ENCODE results near the gene NAT16.
"Not testable (repeated sequence)": the region's sequence is repeated elsewhere in the genome, so short reads cannot be mapped to it uniquely, and the experiment has no call there.

The NAT16 gene

DNA sequence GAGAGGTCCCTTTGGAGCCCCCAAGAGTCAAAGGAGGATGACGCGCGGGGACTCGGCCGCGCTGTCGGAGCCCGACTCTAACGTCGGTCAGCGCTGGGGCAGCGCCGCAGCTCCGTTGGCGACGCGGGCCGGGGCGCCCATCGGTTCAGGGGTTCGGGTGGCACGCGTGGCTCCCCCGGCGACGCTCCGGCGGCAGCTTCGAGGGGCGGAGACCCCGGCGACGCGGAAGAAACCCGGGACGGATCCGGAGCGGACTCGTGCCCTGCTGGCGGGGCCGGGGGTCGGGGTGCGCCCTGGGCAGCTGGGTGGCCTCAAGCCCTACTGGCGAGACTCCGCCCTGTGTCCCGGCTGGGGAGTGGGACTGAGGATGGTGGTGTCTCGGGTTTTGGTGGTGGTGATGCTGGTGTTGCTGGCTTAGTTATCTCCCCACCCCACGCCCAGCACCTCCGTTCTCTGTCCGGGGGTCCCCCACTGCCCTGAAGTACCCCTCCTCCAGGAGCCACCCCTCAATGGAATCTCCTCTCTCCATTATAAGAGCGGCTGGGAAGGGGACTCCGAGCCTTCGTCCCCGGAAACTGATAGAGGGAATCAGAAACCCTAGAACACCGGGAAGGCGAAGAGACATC lies at the start of gene NAT16:
TSS of gene NAT16 (minus strand) at position 164 of the 626 bp plus-strand sequence. CDS start 5,486 bp downstream, outside the sequence.
- no peak for DNase-seq (ENCODE audit: low spot score)

DNA sequence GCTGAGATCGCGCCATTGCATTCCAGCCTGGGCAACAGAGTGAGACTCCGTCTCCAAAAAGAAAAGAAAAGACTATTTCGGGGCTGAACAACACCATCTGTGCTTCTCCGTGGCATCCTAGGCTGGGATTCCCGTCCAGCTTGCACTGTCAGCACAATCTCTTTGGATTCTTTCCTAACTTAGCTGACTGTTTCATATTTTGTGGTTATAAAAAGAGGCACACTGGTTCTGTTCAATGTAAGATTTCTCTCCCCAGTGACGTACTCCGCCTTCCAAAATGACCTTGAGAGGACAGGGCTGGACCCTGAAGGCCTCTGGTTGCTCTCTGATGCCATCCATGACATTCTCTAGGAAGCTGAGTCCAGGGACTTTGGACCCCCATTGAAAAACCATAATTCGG lies 46.6 kb upstream of the NAT16 start:
- no peak for DNase-seq (ENCODE audit: low spot score)

DNA sequence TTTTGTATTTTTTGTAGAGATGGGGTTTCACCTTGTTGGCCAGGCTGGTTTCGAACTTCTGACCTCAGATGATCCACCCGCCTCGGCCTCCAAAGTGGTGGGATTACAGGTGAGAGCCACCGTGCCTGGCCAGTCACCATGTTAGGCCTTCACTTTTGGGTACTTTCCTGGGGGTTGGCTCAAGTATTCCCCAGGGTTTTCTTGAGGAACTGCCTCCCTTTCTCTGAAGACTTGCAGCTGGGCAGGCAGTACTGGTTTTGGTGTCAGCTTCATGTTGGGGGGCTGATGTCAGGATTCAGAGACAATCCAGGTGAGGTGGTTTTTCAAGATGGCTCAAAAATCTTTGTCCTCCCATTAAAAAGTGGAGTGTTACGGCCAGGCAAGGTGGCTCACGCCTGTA lies 45.6 kb upstream of the NAT16 start:
- DNase-seq (ENCODE audit: low spot score) = no peak

DNA sequence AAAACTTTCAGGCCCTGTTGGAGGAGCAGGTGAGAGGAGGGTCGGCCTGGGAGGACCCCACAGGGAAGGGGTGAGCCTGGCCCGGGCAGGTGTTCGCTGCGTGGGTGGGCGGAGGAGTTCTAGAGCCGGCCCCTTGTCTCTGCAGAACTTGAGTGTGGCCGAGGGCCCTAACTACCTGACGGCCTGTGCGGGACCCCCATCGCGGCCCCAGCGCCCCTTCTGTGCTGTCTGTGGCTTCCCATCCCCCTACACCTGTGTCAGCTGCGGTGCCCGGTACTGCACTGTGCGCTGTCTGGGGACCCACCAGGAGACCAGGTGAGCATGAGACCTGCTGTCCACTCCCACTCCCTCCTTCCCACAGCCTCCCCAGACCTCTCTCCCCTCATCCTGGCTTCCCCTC lies 43.4 kb upstream of the NAT16 start:
- DNase-seq (ENCODE audit: low spot score) = no peak

DNA sequence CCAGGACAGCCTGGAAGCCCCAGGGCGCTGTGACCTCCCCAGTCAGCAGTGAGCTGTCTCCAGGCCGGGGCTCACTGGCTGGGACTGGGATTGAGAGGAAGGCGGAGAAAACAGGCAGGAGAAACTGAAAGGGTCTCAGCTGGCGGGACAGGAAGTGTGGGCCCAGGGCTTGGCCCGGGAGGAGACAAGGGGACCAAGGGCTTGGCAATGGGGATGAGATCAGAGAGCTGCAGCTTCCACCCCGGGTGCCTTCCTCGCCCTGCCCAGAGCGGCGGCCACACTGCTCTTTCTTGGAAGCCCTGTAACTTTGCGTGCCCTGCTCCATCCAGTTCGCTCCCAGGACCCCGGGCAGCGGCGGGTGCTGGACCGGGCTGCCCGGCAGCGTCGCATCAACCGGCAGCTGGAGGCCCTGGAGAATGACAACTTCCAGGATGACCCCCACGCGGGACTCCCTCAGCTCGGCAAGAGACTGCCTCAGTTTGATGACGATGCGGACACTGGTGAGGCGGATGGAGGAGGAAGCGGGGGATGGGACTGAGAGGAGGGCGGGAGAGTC lies 42.3 kb upstream of the NAT16 start:
- DNase-seq (ENCODE audit: low spot score) = no peak

DNA sequence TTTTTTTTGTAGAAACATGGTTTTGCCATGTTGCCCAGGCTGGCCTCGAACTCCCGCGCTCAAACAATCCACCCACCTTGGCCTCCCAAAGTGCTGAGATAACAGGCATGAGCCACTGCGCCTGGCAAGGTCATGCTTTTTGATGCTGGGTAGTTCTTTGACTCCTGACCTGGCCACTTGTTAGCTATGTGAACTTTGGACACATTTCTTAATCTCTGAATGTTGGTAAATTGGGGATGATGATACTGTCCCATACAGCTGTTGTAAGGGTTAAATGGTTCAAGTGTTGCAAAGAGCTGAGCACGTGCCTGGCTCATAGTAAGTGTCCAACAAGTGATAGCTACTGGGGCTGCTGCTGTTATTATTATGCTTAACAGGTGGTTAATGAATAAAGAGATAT lies 40.2 kb upstream of the NAT16 start:
- DNase-seq (ENCODE audit: low spot score) = no peak

DNA sequence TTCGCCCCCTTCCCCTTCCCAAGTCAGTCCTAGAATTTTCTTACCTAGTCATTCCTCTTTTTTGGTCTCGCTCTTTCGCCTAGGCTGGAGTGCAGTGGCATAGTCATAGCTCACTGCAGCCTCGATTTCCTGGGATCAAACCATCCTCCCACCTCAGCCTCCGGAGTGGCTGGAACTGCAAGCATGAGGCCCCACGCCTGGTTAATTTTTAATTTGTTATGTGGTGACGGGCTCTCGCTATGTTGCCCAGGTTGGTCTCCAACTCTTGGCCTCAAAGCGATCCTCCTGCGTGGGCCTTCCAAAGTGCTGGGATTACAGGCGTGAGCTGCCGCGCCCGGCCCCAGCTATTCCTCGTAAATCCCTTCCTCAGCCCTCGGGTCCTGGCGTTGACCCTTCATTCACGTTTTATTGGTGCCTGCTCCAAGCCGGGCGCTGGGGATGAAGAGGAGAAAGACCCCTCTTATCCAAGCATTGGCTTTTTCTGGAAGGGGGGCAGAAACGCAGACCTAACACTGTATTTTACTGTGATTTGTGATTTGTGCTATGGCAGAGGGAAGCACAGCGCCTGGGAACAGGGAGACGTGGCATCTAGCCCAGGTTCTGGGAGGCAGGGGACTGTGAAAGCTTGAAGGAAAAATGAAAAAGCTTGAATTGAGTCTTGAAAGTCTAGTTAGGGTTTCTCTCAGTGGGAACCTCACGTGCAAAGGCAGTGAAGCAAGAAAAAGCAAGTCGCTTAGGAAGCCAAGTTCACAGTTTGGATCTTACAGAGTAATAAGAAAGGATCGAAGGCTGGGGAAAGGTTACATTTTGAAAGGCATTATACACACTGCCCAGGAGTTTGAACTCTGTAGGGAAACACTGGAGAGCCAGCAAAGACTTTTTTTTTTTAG lies 38.4 kb upstream of the NAT16 start:
- DNase-seq (ENCODE audit: low spot score) = no peak

DNA sequence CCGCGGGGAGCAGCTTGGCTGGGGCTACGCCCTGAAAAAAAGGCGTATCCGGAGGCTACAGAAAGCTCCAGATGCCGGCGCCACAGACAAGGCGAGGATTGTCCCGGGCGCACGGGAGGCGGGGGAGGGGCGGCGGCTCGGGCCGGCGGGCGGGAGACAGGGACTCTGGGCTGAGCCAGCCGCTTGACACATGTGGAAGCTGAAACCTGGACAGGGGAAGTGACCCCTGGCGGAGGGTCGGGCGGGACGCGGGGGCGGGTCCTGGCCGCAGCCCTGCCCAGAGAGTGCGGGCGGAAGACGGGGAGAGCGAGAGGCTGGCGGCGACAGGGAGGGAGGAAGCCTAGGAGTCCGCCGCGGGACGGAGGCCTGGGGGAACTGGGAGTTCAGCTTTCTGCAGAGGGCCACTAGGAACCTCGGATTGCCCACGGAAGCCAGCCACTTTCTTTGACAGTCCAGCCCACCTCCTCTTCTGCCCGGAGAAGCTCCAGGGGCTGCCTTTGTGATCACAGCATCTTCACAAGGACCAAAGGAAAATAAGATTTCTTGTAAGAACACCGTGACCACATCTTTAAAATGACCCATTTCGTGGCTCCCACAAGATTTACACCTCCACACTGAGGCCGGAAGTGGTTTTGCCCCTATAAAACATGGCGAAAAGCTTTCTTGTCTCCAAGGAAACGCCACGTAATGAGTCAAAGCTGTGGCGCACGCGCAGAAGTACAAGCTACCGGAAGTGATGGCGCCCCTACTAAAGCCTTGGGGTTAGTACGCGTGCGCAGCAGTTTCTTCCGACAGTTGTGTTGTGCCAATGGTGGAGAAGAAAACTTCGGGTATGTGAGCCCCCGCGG lies 37.5 kb upstream of the NAT16 start, which contains the start of the genes PLOD3 and ZNHIT1:
TSS of gene PLOD3 (minus strand) at position 194 of the 848 bp plus-strand sequence. CDS start 307 bp downstream, outside the sequence.
TSS of gene ZNHIT1 (plus strand) at position 778 of the 848 bp plus-strand sequence. CDS start at position 809, 31 bp downstream.
- DNase-seq (ENCODE audit: low spot score) = peak; percentile 100

DNA sequence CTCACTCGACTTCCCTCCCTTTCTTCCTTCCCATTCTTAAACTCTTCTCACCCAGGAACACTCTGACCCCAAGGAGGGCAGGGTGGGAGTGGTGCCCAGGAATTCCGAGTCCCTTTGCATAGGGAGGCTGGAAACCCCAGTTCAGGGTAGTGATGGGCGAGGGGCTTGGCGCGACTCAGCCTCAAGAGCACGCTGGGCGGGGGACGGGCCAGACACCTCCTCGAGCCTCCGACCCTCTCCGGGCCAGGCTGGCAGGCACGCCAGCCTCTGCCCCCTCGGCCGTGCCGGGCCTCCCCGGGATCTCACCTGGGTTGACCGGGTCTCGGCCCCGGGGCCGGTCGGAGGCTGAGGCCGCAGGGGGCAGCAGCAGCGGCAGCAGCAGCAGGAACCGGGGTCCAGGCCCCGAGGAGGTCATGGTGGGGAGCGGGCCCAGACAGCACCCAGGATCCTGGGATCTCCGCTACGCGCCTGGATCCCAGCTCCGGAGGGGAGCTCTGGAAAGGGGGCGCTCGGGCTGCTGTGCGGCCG lies 36.8 kb upstream of the NAT16 start:
- DNase-seq (ENCODE audit: low spot score) = no peak

DNA sequence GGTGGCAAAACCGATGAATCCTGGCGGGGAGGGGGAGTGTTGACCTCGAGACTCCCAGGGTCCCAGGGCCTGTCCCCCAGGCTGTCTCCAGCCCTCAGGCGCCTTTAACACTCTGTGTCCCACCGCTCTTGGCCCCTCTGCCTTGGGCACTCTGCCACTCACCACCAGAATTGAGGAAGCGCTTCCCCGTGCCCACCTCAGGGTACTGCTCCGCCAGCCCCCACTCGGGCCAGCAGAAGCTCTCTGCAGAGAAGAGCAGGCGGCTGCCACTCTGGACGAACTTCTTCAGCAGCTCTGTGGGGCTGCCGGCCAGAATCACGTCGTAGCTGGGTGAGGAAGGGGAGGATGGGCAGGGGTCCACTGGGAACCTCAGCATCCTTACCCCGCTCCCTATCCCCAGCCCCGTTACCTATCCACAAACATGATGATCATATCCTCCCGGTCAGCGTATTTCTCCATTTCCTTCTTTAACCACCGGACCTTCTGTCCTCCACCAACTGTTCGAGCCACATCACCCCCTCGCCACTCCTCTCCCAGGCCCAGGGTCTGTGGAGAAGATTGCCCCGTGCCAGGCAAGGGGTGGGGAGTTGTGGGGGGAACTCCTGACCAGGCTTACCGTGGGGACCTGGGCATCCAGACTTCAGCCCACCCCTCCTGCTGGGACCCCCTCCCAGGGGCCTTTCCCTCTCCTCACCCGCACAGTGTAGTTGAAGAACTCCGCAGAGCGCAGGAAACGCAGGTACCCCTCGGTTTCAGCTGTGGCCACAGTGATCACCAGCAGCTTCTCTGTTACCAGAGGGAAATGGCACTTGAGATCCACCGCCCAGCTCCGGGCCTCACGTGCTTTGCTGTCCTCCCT lies 36.1 kb upstream of the NAT16 start:
- peak; percentile 60 for DNase-seq (ENCODE audit: low spot score)

DNA sequence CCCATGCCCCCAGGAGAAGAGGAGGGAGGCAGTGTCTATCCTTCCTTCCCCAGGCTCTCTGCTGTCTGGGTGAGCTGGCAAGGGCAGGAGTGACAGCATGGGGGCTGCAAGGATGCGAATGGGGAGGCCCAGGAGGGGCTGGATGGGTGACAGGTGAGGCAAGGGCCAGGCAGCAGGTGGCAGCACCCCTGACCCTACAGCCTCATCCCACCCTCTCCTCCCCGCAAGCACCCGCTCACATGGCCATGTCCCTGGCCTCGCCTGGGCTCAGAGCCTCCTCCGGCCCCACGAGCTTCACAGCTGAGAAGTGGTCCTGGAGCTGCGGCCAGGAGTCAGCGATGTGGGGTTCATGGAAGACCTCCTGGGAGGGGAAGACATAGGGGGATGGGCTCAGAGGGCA lies 31.9 kb upstream of the NAT16 start:
- DNase-seq (ENCODE audit: low spot score) = no peak

DNA sequence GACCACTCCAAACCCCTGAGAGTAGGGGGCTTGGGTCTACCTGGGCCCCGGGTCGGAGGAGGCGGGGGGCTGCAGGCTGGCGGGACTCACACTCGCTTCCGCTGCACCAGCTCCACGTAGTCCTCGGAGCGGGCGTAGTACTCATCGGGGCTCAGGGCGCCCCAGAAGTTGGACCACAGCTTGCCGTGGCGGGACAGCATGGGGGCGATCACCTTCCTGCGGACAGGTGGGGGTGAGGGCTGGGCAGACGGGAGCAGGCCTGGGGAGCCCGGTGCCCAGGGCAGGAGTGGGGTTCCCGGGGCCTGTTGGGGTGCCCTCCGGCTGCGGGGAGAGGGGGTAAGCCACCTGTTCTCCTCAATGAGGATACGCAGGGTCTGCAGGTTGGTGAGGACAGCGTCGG lies 31.4 kb upstream of the NAT16 start:
- DNase-seq (ENCODE audit: low spot score) = no peak

DNA sequence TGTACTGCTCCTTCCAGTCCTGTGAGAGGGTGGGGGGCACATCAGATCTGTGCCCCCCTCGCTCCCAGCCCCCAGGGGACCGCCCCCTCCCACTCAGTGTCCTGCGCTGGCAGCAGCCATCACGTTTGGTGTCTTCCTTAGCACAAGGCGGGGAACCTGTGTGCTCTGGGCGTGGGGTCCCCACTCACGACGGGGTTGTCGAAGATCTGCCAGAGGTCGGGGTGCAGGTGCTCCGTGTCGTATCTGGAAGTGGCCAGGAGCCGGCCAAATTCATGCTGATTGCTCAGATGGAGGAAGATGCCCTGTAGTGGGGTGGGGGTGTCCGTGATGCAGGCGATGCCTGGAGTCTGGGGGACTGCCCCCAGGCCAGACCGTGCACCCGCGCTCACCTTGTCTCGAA lies 30.1 kb upstream of the NAT16 start:
- no peak for DNase-seq (ENCODE audit: low spot score)

DNA sequence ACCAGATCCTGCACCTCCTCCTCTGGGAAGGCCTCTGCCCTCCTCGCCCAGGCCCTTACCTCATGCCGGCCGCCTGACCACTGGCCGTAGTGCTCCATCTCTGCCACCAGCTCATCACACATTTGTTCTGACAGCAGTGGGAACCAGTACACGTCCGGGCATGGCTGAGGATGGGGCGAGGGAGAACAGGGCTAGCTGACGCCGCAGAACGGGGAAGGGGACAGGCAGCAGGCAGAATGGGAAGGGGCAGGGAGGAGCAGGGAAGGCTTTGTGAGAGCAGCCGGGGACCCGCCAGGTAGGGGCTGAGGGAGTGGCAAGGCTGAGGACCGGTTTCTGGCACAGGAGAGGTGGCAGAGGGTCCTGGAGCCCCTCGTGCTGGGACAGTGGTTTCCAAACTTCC lies 28.7 kb upstream of the NAT16 start:
- DNase-seq (ENCODE audit: low spot score) = no peak

DNA sequence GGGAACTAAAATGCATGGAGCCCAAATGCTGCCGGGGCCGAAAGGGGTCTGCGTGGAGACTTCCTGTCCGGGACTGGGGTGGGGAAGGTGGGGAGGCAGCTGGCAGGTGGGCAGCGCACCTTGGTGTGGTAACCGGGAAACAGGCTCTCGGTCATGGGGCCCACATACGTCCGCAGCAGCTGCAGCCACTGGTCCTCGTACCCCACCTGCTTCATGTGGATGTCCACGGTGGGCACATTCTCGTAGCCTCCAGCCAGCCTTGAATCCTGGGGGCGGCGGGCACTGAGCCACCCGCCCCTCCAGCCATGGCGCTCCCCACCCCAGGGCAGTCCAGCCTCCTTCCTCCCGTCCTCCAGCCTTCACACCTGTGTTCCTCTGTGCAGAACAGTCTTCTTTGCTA lies 27.4 kb upstream of the NAT16 start:
- no peak for DNase-seq (ENCODE audit: low spot score)

DNA sequence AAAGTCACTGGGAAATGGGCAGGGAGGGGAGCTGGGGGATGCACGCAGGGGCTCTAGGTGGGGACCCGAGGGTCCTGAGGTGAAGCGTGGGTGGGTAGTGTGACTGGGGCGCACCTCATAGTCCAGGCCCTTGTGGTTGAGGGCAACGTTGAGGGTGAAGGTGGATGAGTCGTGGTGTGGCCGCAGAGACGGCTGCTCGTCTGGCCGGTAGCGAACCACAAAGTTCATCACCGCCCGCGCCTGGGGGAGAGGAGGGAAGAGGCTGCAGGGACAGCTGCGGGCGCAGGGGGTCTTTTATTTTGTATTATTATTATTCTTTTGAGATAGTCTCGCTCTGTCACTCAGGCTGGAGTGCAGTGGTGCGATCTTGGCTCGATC lies 26.6 kb upstream of the NAT16 start:
- no peak for DNase-seq (ENCODE audit: low spot score)

DNA sequence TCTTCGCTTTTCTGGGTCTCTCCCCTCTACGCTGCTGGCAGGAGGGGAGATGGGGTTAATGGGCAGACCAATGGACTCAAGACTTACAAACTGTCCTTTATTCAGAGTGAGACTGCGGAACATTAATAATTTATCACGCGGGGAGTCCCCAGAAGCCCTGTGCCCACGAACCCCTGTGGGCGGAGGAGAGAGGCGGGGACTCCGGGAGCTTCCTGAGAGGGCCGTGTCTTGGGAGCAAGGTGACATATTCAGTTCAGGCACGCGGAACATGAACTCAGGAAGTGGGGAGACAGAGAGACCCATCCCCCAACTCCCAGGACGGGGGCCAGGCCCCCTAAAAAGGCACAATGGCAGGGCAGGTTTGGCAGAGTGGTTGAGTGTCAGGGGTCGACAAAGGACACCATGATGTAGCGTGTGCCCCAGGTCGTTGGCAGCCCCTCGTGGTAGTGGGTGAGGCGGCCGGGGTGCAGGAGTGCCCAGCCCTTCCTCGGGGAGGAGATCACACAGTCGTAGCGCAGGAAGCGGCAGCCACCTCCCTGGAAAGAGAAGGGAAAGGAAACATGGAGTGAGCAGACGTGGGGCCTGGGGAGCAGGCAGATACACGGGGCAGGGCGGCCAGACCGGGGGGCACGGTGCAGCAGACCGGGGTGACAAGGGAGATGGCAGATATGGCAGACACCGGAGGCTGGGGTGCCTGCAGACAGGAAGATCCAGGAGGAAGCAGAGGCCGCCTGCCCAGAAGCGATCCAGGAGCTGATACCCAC lies 26.0 kb upstream of the NAT16 start:
- no peak for DNase-seq (ENCODE audit: low spot score)

DNA sequence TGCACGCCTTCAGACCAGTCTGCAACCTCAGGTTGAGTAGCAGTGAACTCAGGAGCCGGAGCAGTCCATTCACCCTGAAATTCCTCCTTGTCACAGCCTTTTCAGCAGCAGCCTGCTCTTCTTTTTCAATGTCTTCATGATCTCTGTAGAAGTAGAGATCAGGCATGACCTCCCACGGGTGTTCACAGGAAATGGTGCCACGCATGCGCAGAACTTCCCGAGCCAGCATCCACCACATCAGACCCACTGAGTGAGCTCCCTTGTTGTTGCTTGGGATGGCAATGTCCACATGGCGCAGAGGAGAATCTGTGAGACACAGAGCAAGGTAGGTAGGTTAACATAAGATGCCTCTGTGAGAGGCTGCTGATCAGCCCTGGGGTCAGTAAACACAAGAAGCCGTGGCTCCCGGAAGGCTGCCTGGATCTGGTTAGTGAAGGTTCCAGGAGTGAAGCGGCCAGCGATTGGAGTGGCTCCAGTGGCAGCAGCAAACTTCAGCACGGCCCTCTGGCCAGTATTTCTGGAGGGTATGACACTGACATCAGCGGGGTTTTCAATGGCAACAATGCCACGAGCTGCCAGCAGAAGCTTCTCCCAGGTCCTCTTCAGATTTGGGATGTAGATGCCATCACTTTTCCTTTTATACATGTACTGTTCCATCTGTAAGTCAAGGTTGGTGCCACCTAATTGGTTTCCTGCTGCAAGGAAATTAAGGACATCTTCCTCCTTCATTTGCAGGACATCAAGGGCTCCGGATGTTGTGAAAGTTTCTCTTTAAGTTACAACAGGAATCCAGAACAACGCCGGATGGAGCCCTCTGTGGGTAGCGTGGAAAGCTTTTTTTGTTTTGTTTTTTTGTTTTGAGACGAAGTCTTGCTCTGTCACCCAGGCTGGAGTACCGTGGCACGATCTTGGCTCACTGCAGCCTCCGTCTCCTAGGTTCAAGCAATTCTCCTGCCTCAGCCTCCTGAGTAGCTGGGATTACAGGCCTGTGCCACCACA lies 23.9 kb upstream of the NAT16 start:
- not testable (repeated sequence) for DNase-seq (ENCODE audit: low spot score)

DNA sequence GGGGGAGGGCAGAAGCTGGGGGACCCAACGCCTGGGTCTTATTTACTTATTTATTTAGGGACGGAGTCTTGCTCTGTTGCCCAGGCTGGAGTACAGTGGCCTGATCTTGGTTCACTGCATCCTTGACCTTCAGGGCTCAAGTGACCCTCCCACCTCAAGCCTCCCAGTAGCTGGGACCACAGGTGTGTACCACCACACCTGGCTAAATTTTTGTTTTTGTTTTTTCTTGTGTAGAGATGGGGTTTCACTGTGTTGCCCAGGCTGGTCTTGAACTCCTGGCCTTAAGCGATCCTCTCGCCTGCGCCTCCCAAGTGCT lies 22.5 kb upstream of the NAT16 start:
- DNase-seq (ENCODE audit: low spot score) = no peak
